Measurements from ENCODE around the gene EMD.
A peak's percentile ranks its signal among the peaks of the same experiment; 100 is the strongest.

Gene EMD

DNA sequence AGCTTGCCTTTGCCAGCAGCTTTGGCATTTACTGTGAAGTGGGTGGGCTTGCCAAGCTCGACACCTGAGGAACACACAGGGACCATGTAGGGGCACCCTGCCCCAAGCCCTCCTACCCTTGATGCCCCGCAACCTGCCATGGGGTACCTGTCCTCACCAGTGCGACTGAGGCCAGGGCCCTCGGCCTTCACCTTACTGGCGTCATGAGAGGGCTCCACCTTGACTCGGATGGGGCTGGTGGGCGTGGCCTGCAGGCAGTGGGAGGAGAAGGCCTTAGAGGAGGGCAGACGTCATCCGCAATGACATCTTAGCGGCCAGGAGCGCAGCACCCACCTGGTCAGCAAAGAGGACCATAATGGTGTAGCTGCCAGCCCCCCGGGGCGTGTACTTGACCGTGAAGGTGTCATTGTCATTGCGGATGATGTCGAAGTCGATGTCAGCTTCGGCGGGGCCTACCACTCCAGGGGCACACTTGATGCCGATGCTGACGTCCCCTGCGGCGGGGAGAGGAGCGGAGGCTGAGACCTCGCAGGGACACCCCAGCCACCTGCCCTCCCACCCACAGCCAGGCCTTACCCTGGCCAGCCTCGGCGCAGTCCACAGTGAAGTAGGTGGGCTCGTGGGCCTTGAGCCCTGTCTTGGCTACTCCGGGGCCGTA is 16.9 kb upstream of the EMD start:
- H3K4me3 ChIP-seq (replicated peaks; ENCODE audit: low read depth, low read length) = no peak overlapping the region
- TF ChIP-seq, protein P1, sequence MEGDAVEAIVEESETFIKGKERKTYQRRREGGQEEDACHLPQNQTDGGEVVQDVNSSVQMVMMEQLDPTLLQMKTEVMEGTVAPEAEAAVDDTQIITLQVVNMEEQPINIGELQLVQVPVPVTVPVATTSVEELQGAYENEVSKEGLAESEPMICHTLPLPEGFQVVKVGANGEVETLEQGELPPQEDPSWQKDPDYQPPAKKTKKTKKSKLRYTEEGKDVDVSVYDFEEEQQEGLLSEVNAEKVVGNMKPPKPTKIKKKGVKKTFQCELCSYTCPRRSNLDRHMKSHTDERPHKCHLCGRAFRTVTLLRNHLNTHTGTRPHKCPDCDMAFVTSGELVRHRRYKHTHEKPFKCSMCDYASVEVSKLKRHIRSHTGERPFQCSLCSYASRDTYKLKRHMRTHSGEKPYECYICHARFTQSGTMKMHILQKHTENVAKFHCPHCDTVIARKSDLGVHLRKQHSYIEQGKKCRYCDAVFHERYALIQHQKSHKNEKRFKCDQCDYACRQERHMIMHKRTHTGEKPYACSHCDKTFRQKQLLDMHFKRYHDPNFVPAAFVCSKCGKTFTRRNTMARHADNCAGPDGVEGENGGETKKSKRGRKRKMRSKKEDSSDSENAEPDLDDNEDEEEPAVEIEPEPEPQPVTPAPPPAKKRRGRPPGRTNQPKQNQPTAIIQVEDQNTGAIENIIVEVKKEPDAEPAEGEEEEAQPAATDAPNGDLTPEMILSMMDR (IDR thresholded peaks at IDR 0.05; ENCODE audit: low read length, missing control alignments) = no peak
- no peak for DNase-seq (ENCODE audit: low read depth)

DNA sequence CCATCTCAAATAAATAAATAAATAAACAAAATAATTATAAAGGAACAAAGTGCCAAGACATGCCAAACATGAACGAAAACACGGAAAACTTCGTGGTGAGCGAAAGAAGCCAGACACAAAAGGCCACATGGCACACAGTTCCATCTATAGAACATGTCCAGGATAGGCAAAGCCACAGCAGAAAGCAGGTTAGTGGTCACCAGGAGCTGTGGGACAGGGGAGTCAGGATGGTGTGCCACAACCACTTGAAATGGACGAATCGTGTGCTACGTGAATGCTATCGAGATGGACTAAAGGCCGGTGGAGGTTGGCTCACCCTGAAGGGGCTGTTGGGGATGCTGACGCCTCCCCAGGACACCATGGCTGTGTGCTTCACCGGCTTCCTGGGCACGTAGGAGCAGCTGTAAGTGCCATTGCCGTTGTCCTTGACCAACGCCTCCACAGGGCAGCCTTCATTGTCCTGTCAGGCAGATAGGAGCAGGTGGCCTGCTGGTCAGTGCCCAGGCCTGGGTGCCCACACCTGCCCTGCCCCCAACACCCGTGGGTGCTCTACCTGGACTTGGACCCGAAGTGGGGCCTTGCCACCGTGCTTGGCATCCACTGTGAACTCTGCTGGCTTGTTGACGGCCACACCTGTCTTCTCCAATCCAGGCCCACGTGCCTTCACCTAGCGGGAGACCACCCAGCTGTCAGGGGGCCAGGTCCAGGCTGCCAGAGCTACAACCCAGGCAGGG is 15.2 kb upstream of the EMD start:
- no peak for DNase-seq (ENCODE audit: low read depth)
- TF ChIP-seq, protein P1 (IDR thresholded peaks at IDR 0.05; ENCODE audit: low read length, missing control alignments) = no peak
- H3K4me3 ChIP-seq (replicated peaks; ENCODE audit: low read depth, low read length) = no peak overlapping the region

DNA sequence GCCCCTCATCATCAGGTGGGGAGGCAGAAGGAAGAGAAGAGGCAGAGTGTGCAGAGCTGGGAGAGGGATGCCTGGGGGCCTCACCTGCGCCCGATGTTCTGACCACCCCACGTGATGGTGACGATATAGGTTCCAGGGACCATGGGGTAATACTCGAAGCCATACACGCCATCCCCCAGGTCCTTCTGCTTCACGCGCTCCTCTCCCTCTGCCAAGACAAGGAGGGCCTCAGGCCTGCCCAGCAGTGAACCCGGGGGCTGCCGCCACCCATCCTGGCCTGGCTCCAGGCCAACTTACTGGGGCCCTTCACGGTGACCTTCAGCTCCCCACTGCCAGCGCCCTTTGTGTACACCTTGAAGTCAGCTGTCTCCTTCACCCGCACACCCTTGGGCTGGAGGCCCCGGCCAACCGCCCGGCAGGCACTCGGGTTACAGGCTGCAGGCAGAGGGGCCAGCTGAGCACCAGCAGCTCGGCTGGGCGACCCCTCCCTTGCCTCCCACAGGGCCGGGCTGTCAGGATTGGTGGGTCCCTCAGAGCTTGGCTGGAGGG is 14.0 kb upstream of the EMD start:
- TF ChIP-seq, protein P1 (IDR thresholded peaks at IDR 0.05; ENCODE audit: low read length, missing control alignments) = no peak
- H3K4me3 ChIP-seq (replicated peaks; ENCODE audit: low read depth, low read length) = no peak overlapping the region
- DNase-seq (ENCODE audit: low read depth) = no peak

DNA sequence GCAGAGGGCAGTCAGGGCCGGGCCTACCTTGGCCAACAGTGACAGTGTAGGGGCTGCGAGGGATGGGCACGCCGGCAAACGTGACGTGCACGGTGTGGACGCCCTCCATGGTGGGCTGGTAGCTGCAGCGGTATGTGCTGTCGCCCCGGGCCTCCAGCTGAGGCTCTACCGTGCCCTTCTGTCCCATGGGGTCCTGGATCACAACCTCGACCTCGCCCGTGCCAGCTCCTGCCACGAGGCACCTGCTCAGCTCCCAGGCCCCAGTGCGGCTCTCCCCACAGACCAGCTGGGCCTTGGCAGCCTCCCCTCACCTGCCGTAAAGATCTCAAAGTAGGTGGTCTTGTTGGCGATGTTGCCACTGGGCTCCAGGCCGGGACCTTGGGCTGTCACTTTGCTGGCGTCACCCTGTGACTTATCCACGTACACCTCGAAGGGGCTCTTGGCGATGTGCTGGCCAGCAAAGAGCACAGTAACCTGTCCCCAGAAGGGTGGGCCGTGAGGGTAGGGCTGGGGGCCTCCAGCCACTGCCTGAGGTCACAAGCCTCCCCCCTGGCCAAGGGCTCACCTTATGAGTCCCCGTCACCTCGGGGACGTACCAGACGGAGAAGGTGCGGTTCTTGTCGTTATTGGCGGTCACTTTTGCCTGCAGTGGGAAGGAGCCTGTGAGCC is 13.0 kb upstream of the EMD start:
- TF ChIP-seq, protein P1 (IDR thresholded peaks at IDR 0.05; ENCODE audit: low read length, missing control alignments) = no peak
- H3K4me3 ChIP-seq (replicated peaks; ENCODE audit: low read depth, low read length) = no peak overlapping the region
- DNase-seq (ENCODE audit: low read depth) = no peak

DNA sequence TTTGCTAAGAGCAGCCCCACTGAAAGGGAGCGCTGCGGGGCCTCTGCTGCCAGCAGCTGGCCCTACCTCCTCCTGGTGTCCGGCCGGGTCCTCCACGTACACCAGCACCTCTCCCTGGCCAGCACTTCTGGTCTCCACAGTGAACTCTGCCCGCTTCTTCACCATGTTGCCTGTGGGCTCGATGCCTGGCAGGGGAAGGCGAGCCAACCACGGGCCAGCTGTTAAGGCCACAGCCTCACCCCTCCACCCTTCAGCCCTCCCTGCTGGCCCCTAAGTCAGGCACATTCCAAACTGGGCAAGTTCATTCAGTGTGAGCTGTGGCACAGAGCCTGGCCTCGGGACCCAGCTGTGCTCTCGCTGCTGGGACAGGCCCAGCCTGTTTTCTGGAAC is 12.4 kb upstream of the EMD start:
- no peak overlapping the region for H3K4me3 ChIP-seq (replicated peaks; ENCODE audit: low read depth, low read length)
- no peak for DNase-seq (ENCODE audit: low read depth)
- TF ChIP-seq, protein P1 (IDR thresholded peaks at IDR 0.05; ENCODE audit: low read length, missing control alignments) = no peak

DNA sequence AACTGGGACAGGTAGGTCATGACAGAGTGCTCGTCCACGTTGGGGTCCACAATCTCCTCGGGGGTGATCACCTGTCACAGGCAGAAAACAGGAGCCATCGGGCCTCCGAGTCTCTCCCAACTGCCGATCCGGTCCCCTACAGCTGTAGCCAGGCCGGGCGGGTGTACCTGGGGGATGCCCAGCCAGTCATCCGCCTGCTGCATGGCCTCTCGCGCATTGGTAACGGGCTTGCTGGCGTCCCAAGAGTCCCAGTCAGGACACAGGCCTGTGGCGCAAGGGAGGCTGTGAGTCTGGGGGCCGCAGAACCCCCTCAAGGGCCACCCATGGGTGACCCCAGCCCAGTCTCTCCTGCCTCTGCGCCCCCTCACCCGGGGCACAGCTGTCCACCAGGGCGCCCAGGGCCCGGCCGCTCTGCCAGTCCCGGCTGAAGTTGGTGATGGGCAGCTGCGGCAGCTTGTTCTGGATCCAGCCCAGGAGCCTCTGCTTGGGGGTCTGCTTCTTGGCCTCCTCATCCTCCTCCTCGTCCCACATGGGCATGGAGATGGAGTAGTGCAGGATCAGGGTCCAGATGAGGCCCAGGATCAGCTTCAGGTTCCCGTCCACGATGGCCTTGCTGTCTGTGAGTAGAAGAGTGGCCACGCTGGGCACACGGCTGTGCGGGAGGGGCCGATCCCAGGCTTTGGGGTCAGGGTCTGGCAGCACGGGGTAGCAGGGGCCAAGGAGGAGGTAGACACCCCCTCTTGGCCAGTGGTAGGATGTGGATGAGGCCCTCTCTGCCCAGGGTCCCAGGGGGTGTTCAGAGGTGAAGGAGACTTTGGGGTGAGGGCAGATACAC is 11.4 kb upstream of the EMD start:
- no peak for DNase-seq (ENCODE audit: low read depth)
- TF ChIP-seq, protein P1 (IDR thresholded peaks at IDR 0.05; ENCODE audit: low read length, missing control alignments) = no peak
- H3K4me3 ChIP-seq (replicated peaks; ENCODE audit: low read depth, low read length) = peak overlapping the region; percentile 79

Data from fibroblast of pulmonary artery (primary cell).